Smooth muscle cell (in vitro differentiated cells): Measurements from ENCODE around the gene NT5DC4. TPM values are rescaled to one million over a fixed set of nuclear protein-coding genes. Genes with fewer than 3 reads are reported as not detected.

Experiments
- DNase-seq: peaks from one replicate; lab custom pipeline; 2025; ENCODE audit not compliant: unreplicated experiment; lab: John Stamatoyannopoulos, UW
- H2AFZ ChIP-seq: fragments of 200-600 bp; sonication (generic); 2 replicates; pipeline ENCODE4 v1.6.0; 2016; ENCODE audit warnings: antibody characterized with exemption, low read depth, mild to moderate bottlenecking
- H3F3A ChIP-seq: fragments of 200-600 bp; sonication (generic); 2 replicates; pipeline ENCODE4 v1.6.0; 2017; ENCODE audit warnings: antibody characterized with exemption, low read depth
- H3K27ac ChIP-seq: fragments of 200-600 bp; sonication (generic); 2 replicates; pipeline ENCODE4 v1.5.1; 2016; ENCODE audit warnings: low read depth, mild to moderate bottlenecking
- H3K27me3 ChIP-seq: fragments of 200-600 bp; sonication (generic); 2 replicates; pipeline ENCODE4 v1.6.1; 2016; ENCODE audit warnings: low read depth, mild to moderate bottlenecking
- H3K36me3 ChIP-seq: fragments of 200-600 bp; sonication (generic); 2 replicates; pipeline ENCODE4 v1.5.1; 2016; ENCODE audit warnings: low read depth
- H3K4me1 ChIP-seq: fragments of 200-600 bp; sonication (generic); 2 replicates; pipeline ENCODE4 v1.5.1; 2016; ENCODE audit warnings: low read depth
- H3K4me2 ChIP-seq: fragments of 200-600 bp; sonication (generic); 2 replicates; pipeline ENCODE4 v1.6.0; 2016; ENCODE audit warnings: mild to moderate bottlenecking
- H3K4me3 ChIP-seq: fragments of 200-600 bp; sonication (generic); 2 replicates; pipeline ENCODE4 v1.5.1; 2016; ENCODE audit warnings: mild to moderate bottlenecking
- H3K79me2 ChIP-seq: fragments of 200-600 bp; sonication (generic); 2 replicates; pipeline ENCODE4 v1.6.0; 2016; ENCODE audit warnings: low read depth, mild to moderate bottlenecking
- H3K9ac ChIP-seq: fragments of 200-600 bp; sonication (generic); 2 replicates; pipeline ENCODE4 v1.6.0; 2016; ENCODE audit warnings: low read depth
- H3K9me3 ChIP-seq: fragments of 200-600 bp; sonication (generic); replicated peaks from 2 replicates; pipeline ENCODE4 v1.5.1; 2016; ENCODE audit warnings: low read depth
- H4K20me1 ChIP-seq: fragments of 200-600 bp; sonication (generic); 2 replicates; pipeline ENCODE4 v1.6.0; 2016; ENCODE audit warnings: low read depth
- WGBS: methylation state at CpG from one replicate; pipeline ENCODE4 v1.1.7; 2016; ENCODE audit warnings: low lambda C conversion rate; 5-methylcytosine and 5-hydroxymethylcytosine counted together
- polyA plus RNA-seq: library from polyadenylated mRNA; unstranded; fragments of >200 nt; fragmentation: Nextera tagmentation; extraction: Ambion mirVana; gene quantifications from 2 replicates; pipeline ENCODE4 v1.2.1, GENCODE V29; 2016
- total RNA-seq: library from RNA; depleted of rRNA; stranded (reverse); fragments of >200 nt; gene quantifications from 2 replicates; pipeline ENCODE4 v1.2.3, GENCODE V29; 2014
- TF ChIP-seq, protein P1 (sequence below): fragments of 200-600 bp; sonication (generic); IDR thresholded peaks from 2 replicates; pipeline ENCODE4 v1.5.1; 2017; ENCODE audit warnings: borderline replicate concordance, mild to moderate bottlenecking, antibody characterized with exemption; ENCODE audit not compliant: insufficient read depth, poor library complexity, severe bottlenecking

The NT5DC4 gene
- total and polyA plus RNA-seq, 2 experiments from 2014 or later, result not detected

DNA sequence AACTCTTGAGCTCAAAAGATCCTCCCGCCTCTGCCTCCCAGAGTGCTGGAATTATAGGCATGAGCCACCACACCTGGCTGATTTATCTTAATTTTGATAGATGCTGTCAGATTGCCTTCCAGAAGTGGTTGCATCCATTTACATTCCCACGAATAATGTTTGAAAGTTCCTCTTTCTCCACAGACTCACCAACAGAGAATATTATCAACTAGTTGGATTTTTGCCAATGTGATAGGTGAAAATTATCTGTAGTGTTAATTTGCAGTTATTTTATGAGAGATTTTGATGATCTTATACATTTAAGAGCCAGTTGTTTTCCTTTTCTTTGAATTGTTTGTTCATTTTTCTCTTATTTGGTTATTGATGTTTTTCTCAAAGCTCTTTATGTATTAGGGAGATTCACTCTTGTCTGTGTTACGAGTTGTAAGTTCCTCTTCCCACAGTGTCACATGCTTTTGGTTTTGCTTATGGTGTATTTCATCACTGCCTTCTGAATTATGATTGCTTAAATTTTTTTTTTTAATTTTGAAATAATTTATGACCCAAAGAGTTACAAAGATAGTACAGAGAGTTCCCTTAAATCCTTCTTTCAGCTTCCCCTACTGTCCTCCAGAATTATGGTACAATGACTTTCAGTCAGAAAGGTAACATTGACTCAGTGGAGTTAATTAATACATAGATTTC is 20.7 kb upstream of the NT5DC4 start:
- Histone ChIP-seq H3F3A (no peaks in the 10 kb centered on the region), H3K79me2 (no peaks in the 10 kb centered on the region), H3K36me3 (no peaks in the 10 kb centered on the region), H4K20me1 (no peaks in the 10 kb centered on the region), H3K9ac (no peak overlapping the region), H3K9me3 (no peaks in the 10 kb centered on the region), H3K27me3 (no peaks in the 10 kb centered on the region), H3K27ac (no peak overlapping the region), H3K4me1 (no peaks in the 10 kb centered on the region), H3K4me2 (no peak overlapping the region), H3K4me3 (no peak overlapping the region), H2AFZ (no peak overlapping the region)
- 78% methylated on average over 3 of the region's 3 CpGs for WGBS
- DNase-seq, result no peak
- TF ChIP-seq, protein P1, sequence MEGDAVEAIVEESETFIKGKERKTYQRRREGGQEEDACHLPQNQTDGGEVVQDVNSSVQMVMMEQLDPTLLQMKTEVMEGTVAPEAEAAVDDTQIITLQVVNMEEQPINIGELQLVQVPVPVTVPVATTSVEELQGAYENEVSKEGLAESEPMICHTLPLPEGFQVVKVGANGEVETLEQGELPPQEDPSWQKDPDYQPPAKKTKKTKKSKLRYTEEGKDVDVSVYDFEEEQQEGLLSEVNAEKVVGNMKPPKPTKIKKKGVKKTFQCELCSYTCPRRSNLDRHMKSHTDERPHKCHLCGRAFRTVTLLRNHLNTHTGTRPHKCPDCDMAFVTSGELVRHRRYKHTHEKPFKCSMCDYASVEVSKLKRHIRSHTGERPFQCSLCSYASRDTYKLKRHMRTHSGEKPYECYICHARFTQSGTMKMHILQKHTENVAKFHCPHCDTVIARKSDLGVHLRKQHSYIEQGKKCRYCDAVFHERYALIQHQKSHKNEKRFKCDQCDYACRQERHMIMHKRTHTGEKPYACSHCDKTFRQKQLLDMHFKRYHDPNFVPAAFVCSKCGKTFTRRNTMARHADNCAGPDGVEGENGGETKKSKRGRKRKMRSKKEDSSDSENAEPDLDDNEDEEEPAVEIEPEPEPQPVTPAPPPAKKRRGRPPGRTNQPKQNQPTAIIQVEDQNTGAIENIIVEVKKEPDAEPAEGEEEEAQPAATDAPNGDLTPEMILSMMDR, result no peak

DNA sequence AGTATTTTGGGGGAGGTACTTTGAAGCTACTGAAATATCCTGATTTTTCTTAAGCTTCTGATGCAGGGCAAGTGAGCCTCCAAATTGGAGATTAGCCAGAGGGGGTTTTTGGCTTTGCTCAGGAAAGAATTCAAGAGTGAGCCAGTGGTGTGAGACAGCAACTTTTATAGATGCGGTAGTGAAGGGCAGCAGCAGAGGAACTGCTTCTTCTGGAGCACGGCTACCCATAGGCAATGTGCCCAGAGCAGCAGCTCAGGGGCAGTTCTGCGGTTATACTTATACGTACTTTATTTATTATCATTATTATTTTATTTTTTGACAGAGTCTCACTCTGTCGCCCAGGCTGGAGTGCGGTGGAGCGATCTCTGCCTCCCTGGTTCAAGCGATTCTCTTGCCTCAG is 19.8 kb upstream of the NT5DC4 start:
- H3K4me1 ChIP-seq, result no peaks in the 10 kb centered on the region
- H2AFZ ChIP-seq, result no peak overlapping the region
- DNase-seq, result no peak
- 92% methylated on average over 8 of the region's 8 CpGs for WGBS
- TF ChIP-seq, protein P1, result no peak
- no peak overlapping the region for H3K27ac ChIP-seq
- H4K20me1 ChIP-seq, result no peaks in the 10 kb centered on the region
- no peaks in the 10 kb centered on the region for H3K9me3 ChIP-seq
- H3K4me2 ChIP-seq, result no peak overlapping the region
- H3F3A ChIP-seq, result no peaks in the 10 kb centered on the region
- H3K79me2 ChIP-seq, result no peaks in the 10 kb centered on the region
- no peak overlapping the region for H3K4me3 ChIP-seq
- no peaks in the 10 kb centered on the region for H3K27me3 ChIP-seq
- H3K36me3 ChIP-seq, result no peaks in the 10 kb centered on the region
- H3K9ac ChIP-seq, result no peak overlapping the region

DNA sequence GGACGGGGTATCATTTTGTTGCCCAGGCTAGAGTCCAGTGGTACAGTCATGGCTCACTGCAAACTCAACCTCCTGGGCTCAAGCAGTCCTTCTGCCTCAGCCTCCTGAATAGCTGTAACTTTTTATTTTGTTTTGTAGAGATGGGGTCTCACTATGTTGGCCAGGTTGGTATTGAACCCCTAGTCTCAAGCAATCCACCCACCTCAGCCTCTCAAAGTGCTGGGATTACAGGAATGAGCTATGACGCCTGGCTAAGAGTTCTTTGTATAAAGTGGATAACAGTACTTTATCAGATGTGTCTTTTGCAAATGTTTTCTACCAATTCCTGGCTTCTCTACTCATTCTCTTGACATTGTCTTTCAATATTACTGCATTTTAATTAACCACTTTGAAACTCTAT is 17.1 kb upstream of the NT5DC4 start:
- no peaks in the 10 kb centered on the region for H3K79me2 ChIP-seq
- H3K4me2 ChIP-seq, result no peak overlapping the region
- DNase-seq, result no peak
- no peak overlapping the region for H3K4me3 ChIP-seq
- H3K9ac ChIP-seq, result no peak overlapping the region
- no peaks in the 10 kb centered on the region for H3K36me3 ChIP-seq
- H3K9me3 ChIP-seq, result no peaks in the 10 kb centered on the region
- 71% methylated on average over 2 of the region's 2 CpGs for WGBS
- H3K27me3 ChIP-seq, result no peaks in the 10 kb centered on the region
- no peak overlapping the region for H2AFZ ChIP-seq
- H3K4me1 ChIP-seq, result no peaks in the 10 kb centered on the region
- TF ChIP-seq, protein P1, result no peak
- no peaks in the 10 kb centered on the region for H4K20me1 ChIP-seq
- H3F3A ChIP-seq, result no peaks in the 10 kb centered on the region
- H3K27ac ChIP-seq, result no peak overlapping the region

DNA sequence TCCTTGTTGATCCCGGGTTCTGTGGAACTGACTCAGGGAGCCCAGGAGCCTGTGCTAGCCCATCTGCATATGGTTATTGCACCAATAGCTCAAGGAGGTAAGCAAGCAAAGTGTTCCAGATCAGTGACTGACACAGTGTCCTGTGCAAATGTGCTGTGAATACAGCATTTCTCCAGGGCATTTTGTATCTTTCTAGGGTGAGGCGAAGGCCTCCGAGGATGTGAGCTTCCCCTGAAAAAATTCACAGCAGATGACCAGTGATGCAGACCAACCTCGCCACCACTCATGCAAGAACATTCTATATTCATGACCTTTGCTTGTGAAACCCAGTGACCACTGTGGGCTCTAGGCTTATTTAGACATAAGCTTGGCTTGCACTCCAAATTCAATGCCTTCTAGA is 15.2 kb upstream of the NT5DC4 start:
- DNase-seq, result no peak
- no peaks in the 10 kb centered on the region for H3F3A ChIP-seq
- H3K9ac ChIP-seq, result no peak overlapping the region
- H3K27me3 ChIP-seq, result no peaks in the 10 kb centered on the region
- no peaks in the 10 kb centered on the region for H3K4me1 ChIP-seq
- TF ChIP-seq, protein P1, result no peak
- no peaks in the 10 kb centered on the region for H3K79me2 ChIP-seq
- H4K20me1 ChIP-seq, result no peaks in the 10 kb centered on the region
- no peak overlapping the region for H3K27ac ChIP-seq
- no peak overlapping the region for H3K4me3 ChIP-seq
- H2AFZ ChIP-seq, result no peak overlapping the region
- 91% methylated on average over 4 of the region's 4 CpGs for whole genome bisulfite sequencing
- no peaks in the 10 kb centered on the region for H3K9me3 ChIP-seq
- no peaks in the 10 kb centered on the region for H3K36me3 ChIP-seq
- H3K4me2 ChIP-seq, result no peak overlapping the region
